ENCODE data around the gene ADD1. TPM values are rescaled to one million over a fixed set of nuclear protein-coding genes. Genes with fewer than 3 reads are reported as not detected.
A peak's percentile ranks its signal among the peaks of the same experiment; 100 is the strongest.

The ADD1 gene
- total and polyA plus RNA-seq, 2 of the 13 experiments (the other 11 are each of a cell fraction or from before 2014, with no cell fraction given), result 73.9 to 122 TPM

DNA sequence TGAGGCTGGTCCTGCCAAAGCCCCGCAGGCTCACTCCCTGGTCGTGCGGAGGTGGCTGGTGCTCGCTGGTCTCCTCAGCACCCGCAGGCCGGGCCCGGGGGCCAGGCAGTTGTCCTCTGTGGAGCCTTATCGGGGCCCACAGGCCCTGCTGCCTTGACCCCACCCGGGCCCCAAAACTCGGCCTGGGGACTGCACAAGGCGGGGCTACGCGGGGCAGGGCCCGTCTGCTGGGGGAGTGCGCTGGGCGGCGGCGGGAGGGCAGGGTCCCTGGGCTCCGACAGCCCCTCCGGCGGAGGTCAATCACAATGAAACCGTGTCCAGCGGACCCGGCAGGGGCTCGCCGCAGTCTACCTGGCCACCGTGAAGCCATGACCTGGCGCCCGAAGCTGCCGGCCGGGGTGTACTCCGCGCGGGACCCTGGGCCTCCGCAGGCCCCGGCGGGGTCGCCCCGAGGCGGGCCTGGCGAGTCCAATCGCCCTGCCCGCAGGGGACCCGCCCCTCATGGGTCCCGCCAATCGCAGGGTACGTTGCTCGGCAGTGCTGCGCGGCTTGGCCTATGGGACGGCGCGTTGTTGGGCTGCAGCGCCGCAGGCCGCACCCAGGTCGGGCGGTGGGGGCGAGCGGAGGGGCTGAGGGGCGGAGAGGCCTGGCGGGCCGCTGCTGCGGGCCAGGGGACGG is at the start of gene ADD1 (continued):
- TF ChIP-seq, protein P1, sequence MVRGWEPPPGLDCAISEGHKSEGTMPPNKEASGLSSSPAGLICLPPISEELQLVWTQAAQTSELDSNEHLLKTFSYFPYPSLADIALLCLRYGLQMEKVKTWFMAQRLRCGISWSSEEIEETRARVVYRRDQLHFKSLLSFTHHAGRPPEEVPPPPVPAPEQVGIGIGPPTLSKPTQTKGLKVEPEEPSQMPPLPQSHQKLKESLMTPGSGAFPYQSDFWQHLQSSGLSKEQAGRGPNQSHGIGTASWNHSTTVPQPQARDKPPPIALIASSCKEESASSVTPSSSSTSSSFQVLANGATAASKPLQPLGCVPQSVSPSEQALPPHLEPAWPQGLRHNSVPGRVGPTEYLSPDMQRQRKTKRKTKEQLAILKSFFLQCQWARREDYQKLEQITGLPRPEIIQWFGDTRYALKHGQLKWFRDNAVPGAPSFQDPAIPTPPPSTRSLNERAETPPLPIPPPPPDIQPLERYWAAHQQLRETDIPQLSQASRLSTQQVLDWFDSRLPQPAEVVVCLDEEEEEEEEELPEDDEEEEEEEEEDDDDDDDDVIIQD (CRISPR knock-in tag; IDR thresholded peaks at IDR 0.05; ENCODE audit: low read depth), result no peak; the same call in 1 of the 2 replicates
- TF ChIP-seq ZNF446 (CRISPR knock-in tag; IDR thresholded peaks at IDR 0.05) (no peak), AGO2 (optimal IDR thresholded peaks at IDR 0.05; ENCODE audit: low read depth, low read length) (peak; percentile 95), ZNF674 (CRISPR knock-in tag; IDR thresholded peaks at IDR 0.05; ENCODE audit: low read depth) (no peak), ZSCAN21 (CRISPR knock-in tag; IDR thresholded peaks at IDR 0.05; ENCODE audit: borderline replicate concordance) (peak; percentile 32; the same call in 1 of the 2 replicates), KMT2A (CRISPR knock-in tag; IDR thresholded peaks at IDR 0.05) (peak; percentile 84), DMAP1 (CRISPR knock-in tag; IDR thresholded peaks at IDR 0.05) (peak; percentile 55), SP5 (CRISPR knock-in tag; IDR thresholded peaks at IDR 0.05; ENCODE audit: borderline replicate concordance, low read depth) (peak; percentile 80), ZNF567 (CRISPR knock-in tag; IDR thresholded peaks at IDR 0.05; ENCODE audit: borderline replicate concordance) (peak; percentile 72; the same call in 1 of the 2 replicates), ZNF749 (CRISPR knock-in tag; IDR thresholded peaks at IDR 0.05; ENCODE audit: borderline replicate concordance) (0 out of 2 replicates have a peak, but pooled peaks have one; percentile 56), ZSCAN9 (CRISPR knock-in tag; IDR thresholded peaks at IDR 0.05; ENCODE audit: borderline replicate concordance) (peak; percentile 20; the same call in 1 of the 2 replicates), ZNF879 (CRISPR knock-in tag; IDR thresholded peaks at IDR 0.05) (peak; percentile 25; the same call in 1 of the 2 replicates), ZNF17 (CRISPR knock-in tag; IDR thresholded peaks at IDR 0.05) (peak; percentile 65; the same call in 1 of the 2 replicates), KLF11 (CRISPR knock-in tag; IDR thresholded peaks at IDR 0.05) (peak; percentile 71; the same call in 1 of the 2 replicates), EP300 (IDR thresholded peaks at IDR 0.05; ENCODE audit: low read depth in 2 of 2, low read length in 2 of 2) (0 out of 4 replicates have a peak, but pooled peaks of 1 of the 2 experiments have one; percentile 23), EP300 (CRISPR knock-in tag; IDR thresholded peaks at IDR 0.05; ENCODE audit: borderline replicate concordance) (no peak), ZNF282 (IDR thresholded peaks at IDR 0.05; ENCODE audit: partially characterized antibody) (no peak), ZNF333 (CRISPR knock-in tag; IDR thresholded peaks at IDR 0.05; ENCODE audit: borderline replicate concordance) (peak; percentile 49; the same call in 1 of the 2 replicates), ZNF589 (CRISPR knock-in tag; conservative IDR thresholded peaks at IDR 0.05) (no peak), HOXA5 (CRISPR knock-in tag; IDR thresholded peaks at IDR 0.05) (0 out of 2 replicates have a peak, but pooled peaks have one; percentile 66), REXO4 (CRISPR knock-in tag; IDR thresholded peaks at IDR 0.05; ENCODE audit: borderline replicate concordance) (no peak), ETV5 (CRISPR knock-in tag; IDR thresholded peaks at IDR 0.05; ENCODE audit: borderline replicate concordance) (0 out of 2 replicates have a peak, but pooled peaks have one; percentile 16), ERF (CRISPR knock-in tag; IDR thresholded peaks at IDR 0.05) (peak; percentile 21; the same call in 1 of the 2 replicates), PHF21A (CRISPR knock-in tag; IDR thresholded peaks at IDR 0.05) (peak; percentile 76), KLF16 (CRISPR knock-in tag; IDR thresholded peaks at IDR 0.05) (peak in 1 of 2 experiments; percentile 69; a peak in 2 of 4 replicates)
- TF ChIP-seq, protein P2, sequence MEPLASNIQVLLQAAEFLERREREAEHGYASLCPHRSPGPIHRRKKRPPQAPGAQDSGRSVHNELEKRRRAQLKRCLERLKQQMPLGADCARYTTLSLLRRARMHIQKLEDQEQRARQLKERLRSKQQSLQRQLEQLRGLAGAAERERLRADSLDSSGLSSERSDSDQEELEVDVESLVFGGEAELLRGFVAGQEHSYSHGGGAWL (CRISPR knock-in tag; IDR thresholded peaks at IDR 0.05), result peak; percentile 62; the same call in 1 of the 2 replicates
- TF ChIP-seq, protein P3, sequence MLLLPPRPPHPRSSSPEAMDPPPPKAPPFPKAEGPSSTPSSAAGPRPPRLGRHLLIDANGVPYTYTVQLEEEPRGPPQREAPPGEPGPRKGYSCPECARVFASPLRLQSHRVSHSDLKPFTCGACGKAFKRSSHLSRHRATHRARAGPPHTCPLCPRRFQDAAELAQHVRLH (CRISPR knock-in tag; IDR thresholded peaks at IDR 0.05; ENCODE audit: borderline replicate concordance, low read depth), result no peak; the same call in 1 of the 2 replicates
- TF ChIP-seq, protein P4, sequence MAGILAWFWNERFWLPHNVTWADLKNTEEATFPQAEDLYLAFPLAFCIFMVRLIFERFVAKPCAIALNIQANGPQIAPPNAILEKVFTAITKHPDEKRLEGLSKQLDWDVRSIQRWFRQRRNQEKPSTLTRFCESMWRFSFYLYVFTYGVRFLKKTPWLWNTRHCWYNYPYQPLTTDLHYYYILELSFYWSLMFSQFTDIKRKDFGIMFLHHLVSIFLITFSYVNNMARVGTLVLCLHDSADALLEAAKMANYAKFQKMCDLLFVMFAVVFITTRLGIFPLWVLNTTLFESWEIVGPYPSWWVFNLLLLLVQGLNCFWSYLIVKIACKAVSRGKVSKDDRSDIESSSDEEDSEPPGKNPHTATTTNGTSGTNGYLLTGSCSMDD (CRISPR knock-in tag; IDR thresholded peaks at IDR 0.05), result no peak
